H1 (cell line): Measurements from ENCODE around the gene RCAN3. TPM values are rescaled to one million over a fixed set of nuclear protein-coding genes. Genes with fewer than 3 reads are reported as not detected.

Experiments
- CTCF ChIA-PET: fragments of 300-600 bp; sonication (Branson Sonifier 250); formaldehyde crosslinking; loops from one replicate; lab custom pipeline; 2021; ENCODE audit not compliant: partially characterized antibody; lab: Charles Lee
- POLR2A ChIA-PET: fragments of 300-600 bp; sonication (Branson Sonifier 250); formaldehyde crosslinking; loops from one replicate; lab custom pipeline; 2021; ENCODE audit warnings: inconsistent platforms; ENCODE audit not compliant: partially characterized antibody; lab: Charles Lee
- DNase-seq, 2 experiments: peaks; one replicate each; pipeline versions ENCODE4 v3.0.0 to v3.0.0-alpha.2; 2010 to 2022; ENCODE audit warnings: low spot score in 2 of 2, low read depth in 1 of 2, mixed read lengths in 1 of 2
- FAIRE-seq: peaks from 2 replicates; lab custom pipeline; 2011; peaks lifted over from hg19 to GRCh38; lab: Jason Lieb, UNC
- H2AFZ ChIP-seq: 2 replicates; pipeline ENCODE4 v1.8.1; 2012; ENCODE audit warnings: low read length, inconsistent platforms
- H2AK5ac ChIP-seq: 2 replicates; pipeline ENCODE4 v1.6.1; 2013; ENCODE audit warnings: low read depth, low read length
- H2BK120ac ChIP-seq: replicated peaks from 2 replicates; pipeline ENCODE3; 2013; ENCODE audit warnings: low read depth, low read length, inconsistent platforms
- H2BK12ac ChIP-seq: 2 replicates; pipeline ENCODE4 v1.6.1; 2013; ENCODE audit warnings: low read depth, low read length
- H2BK15ac ChIP-seq: 2 replicates; pipeline ENCODE4 v1.6.1; 2013; ENCODE audit warnings: low read length
- H2BK20ac ChIP-seq: 2 replicates; pipeline ENCODE4 v1.6.1; 2013; ENCODE audit warnings: low read length
- H2BK5ac ChIP-seq: 2 replicates; pipeline ENCODE4 v1.6.1; 2013; ENCODE audit warnings: low read depth, low read length
- H3K14ac ChIP-seq: 2 replicates; pipeline ENCODE4 v1.6.1; 2013; ENCODE audit warnings: inconsistent platforms; ENCODE audit not compliant: insufficient read length
- H3K18ac ChIP-seq: 2 replicates; pipeline ENCODE4 v1.6.1; 2013; ENCODE audit warnings: low read length; ENCODE audit errors: extremely low read depth
- H3K23ac ChIP-seq: 2 replicates; pipeline ENCODE4 v1.6.1; 2013; ENCODE audit warnings: inconsistent platforms; ENCODE audit not compliant: insufficient read length
- H3K23me2 ChIP-seq: 2 replicates; pipeline ENCODE4 v1.6.1; 2013; ENCODE audit warnings: low read depth, low read length
- H3K27ac ChIP-seq: 2 replicates; pipeline ENCODE4 v1.6.1; 2011; ENCODE audit warnings: low read depth, low read length, inconsistent platforms
- H3K27me3 ChIP-seq, 4 experiments: replicated peaks in 1 of 4; 1 replicate in 1 of 4; 2 replicates in 3 of 4; pipeline versions ENCODE4 v1.6.1 to v1.8.1; 2011 to 2013; ENCODE audit warnings: low read length in 3 of 4, mild to moderate bottlenecking in 3 of 4, inconsistent platforms in 2 of 4, mixed read lengths in 2 of 4, moderate library complexity in 1 of 4; ENCODE audit not compliant: control insufficient read depth in 3 of 4, insufficient read depth in 3 of 4; ENCODE audit errors: extremely low read depth in 1 of 4
- H3K36me3 ChIP-seq, 4 experiments: 2 replicates each; pipeline versions ENCODE4 v1.6.1 to v1.8.1; 2011 to 2013; ENCODE audit warnings: mild to moderate bottlenecking in 4 of 4, low read length in 3 of 4, moderate library complexity in 2 of 4, control low read depth in 1 of 4, inconsistent platforms in 1 of 4; ENCODE audit not compliant: insufficient read depth in 4 of 4, control insufficient read depth in 2 of 4
- H3K4ac ChIP-seq: replicated peaks from 2 replicates; pipeline ENCODE3; 2013; ENCODE audit warnings: low read length, low read depth, mixed read lengths, inconsistent platforms; ENCODE audit not compliant: insufficient read length
- H3K4me1 ChIP-seq, 4 experiments: replicated peaks in 1 of 4; 1 replicate in 1 of 4; 2 replicates in 3 of 4; pipeline versions ENCODE4 v1.6.1 to v1.8.1; 2011 to 2013; ENCODE audit warnings: low read length in 3 of 4, inconsistent platforms in 2 of 4, mixed read lengths in 1 of 4; ENCODE audit not compliant: insufficient read depth in 4 of 4, control insufficient read depth in 3 of 4
- H3K4me2 ChIP-seq, 2 experiments: 2 replicates each; pipeline versions ENCODE4 v1.6.1 to v1.8.1; 2011 to 2013; ENCODE audit warnings: low read depth in 2 of 2, low read length in 2 of 2, control low read depth in 1 of 2, inconsistent platforms in 1 of 2, mild to moderate bottlenecking in 1 of 2; ENCODE audit not compliant: insufficient read depth in 1 of 2
- H3K4me3 ChIP-seq, 4 experiments: fragments of 200-600, 300-600 bp in 1 of 4; sonication (generic), shearing (Covaris generic), sonication (Bioruptor Twin) in 1 of 4; 2 replicates each; pipeline versions ENCODE4 v1.5.1 to v1.8.1; 2011 to 2016; ENCODE audit warnings: low read length in 4 of 4, low read depth in 3 of 4, control low read depth in 2 of 4, inconsistent platforms in 2 of 4, mild to moderate bottlenecking in 2 of 4, mixed read lengths in 1 of 4, moderate library complexity in 1 of 4; ENCODE audit not compliant: insufficient read depth in 2 of 4; ENCODE audit errors: extremely low read depth in 1 of 4
- H3K56ac ChIP-seq: replicated peaks from 2 replicates; pipeline ENCODE3; 2013; ENCODE audit warnings: low read depth, mild to moderate bottlenecking, mixed read lengths, low read length, inconsistent platforms; ENCODE audit not compliant: insufficient read length
- H3K79me1 ChIP-seq: 2 replicates; pipeline ENCODE4 v1.6.1; 2013; ENCODE audit warnings: low read depth, low read length, control low read depth
- H3K79me2 ChIP-seq, 2 experiments: 2 replicates each; pipeline versions ENCODE4 v1.6.1 to v1.8.1; 2012 to 2013; ENCODE audit warnings: low read length in 2 of 2, mild to moderate bottlenecking in 2 of 2, inconsistent platforms in 1 of 2; ENCODE audit not compliant: insufficient read depth in 2 of 2, control insufficient read depth in 1 of 2
- H3K9ac ChIP-seq, 4 experiments: replicated peaks in 1 of 4; 1 replicate in 1 of 4; 2 replicates in 3 of 4; pipeline versions ENCODE4 v1.6.1 to v1.8.1; 2011 to 2013; ENCODE audit warnings: low read depth in 3 of 4, low read length in 3 of 4, control low read depth in 2 of 4, mild to moderate bottlenecking in 2 of 4, moderate library complexity in 2 of 4, inconsistent platforms in 1 of 4; ENCODE audit errors: extremely low read depth in 1 of 4
- H3K9me3 ChIP-seq, 2 experiments: 2 replicates each; pipeline versions ENCODE4 v1.6.1 to v1.8.1; 2012 to 2013; ENCODE audit warnings: mild to moderate bottlenecking in 2 of 2, moderate library complexity in 2 of 2, control low read depth in 1 of 2, inconsistent platforms in 1 of 2, low read depth in 1 of 2, low read length in 1 of 2, mixed read lengths in 1 of 2; ENCODE audit not compliant: insufficient read depth in 2 of 2
- H4K20me1 ChIP-seq, 2 experiments: replicated peaks in 1 of 2; 2 replicates each; pipeline versions ENCODE3 to v1.8.1; 2011 to 2013; ENCODE audit warnings: inconsistent platforms in 2 of 2, low read length in 2 of 2, mild to moderate bottlenecking in 1 of 2; ENCODE audit not compliant: insufficient read depth in 2 of 2, control insufficient read depth in 1 of 2
- H4K5ac ChIP-seq: 2 replicates; pipeline ENCODE4 v1.6.1; 2013; ENCODE audit warnings: low read length, low read depth, mixed read lengths, inconsistent platforms; ENCODE audit not compliant: insufficient read length
- H4K8ac ChIP-seq: 2 replicates; pipeline ENCODE4 v1.8.0; 2013; ENCODE audit warnings: mild to moderate bottlenecking, moderate library complexity, low read length, inconsistent platforms; ENCODE audit not compliant: insufficient read depth; ENCODE audit errors: extremely low read depth
- H4K91ac ChIP-seq: replicated peaks from 2 replicates; pipeline ENCODE3; 2013; ENCODE audit warnings: low read length, mixed read lengths, inconsistent platforms; ENCODE audit not compliant: insufficient read length
- ATF2 ChIP-seq: IDR thresholded peaks from 2 replicates; pipeline ENCODE4 v1.6.1; 2012; ENCODE audit warnings: low read length, inconsistent platforms
- CHD2 ChIP-seq: IDR thresholded peaks from 2 replicates; pipeline ENCODE4 v1.6.1; 2012; ENCODE audit warnings: low read length, improper control_type of control experiment
- KDM5A ChIP-seq: fragments of 200-600 bp; IDR thresholded peaks from 2 replicates; pipeline ENCODE4 v1.7.1; 2012; ENCODE audit warnings: mild to moderate bottlenecking, low read length, inconsistent platforms, mixed read lengths
- RBBP5 ChIP-seq: IDR thresholded peaks from 2 replicates; pipeline ENCODE4 v1.7.1; 2012; ENCODE audit warnings: low read depth, mild to moderate bottlenecking, inconsistent platforms, low read length, moderate library complexity, borderline replicate concordance
- SP1 ChIP-seq: IDR thresholded peaks from 2 replicates; pipeline ENCODE4 v1.6.1; 2011; ENCODE audit warnings: low read depth, low read length
- TCF12 ChIP-seq: IDR thresholded peaks from 2 replicates; pipeline ENCODE4 v1.6.1; 2011; ENCODE audit warnings: low read depth, mild to moderate bottlenecking, low read length
- ZNF274 ChIP-seq: IDR thresholded peaks from 2 replicates; pipeline ENCODE4 v1.7.0; 2012; ENCODE audit warnings: low read length, borderline replicate concordance; ENCODE audit errors: extremely low read depth
- WGBS, 2 experiments: shearing (Covaris generic) in 1 of 2; methylation state at CpG; one replicate each; pipeline versions ENCODE4 v1.1.6 to v1.1.7; 2013 to 2015; ENCODE audit warnings: low lambda C conversion rate in 2 of 2, mixed read lengths in 2 of 2, inconsistent platforms in 1 of 2, low coverage in 1 of 2, missing lambda C conversion rate in 1 of 2; ENCODE audit not compliant: insufficient replicate concordance in 2 of 2, insufficient coverage in 1 of 2, insufficient read length in 1 of 2; ENCODE audit errors: extremely low coverage in 1 of 2, missing lambda C conversion rate in 1 of 2; 5-methylcytosine and 5-hydroxymethylcytosine counted together
- polyA plus RNA-seq, 7 experiments: library from polyadenylated mRNA; depleted of rRNA in 3 of 7; stranded (reverse) in 5 of 7; unstranded in 2 of 7; fragments of >200 nt in 5 of 7; fragments of 200-250 nt in 2 of 7; gene quantifications; 1 replicate in 5 of 7; 2 replicates in 1 of 7; 4 replicates in 1 of 7; pipeline versions ENCODE4 v1.2.1 to v1.2.3, GENCODE V29; 2011 to 2013; ENCODE audit warnings: missing spikeins in 2 of 7, mixed read lengths in 2 of 7
- total RNA-seq: library from RNA; stranded (reverse); fragmentation: NEBNext Ultra II Directional; extraction: Animal tissue kit (Norgen Biotek cat#: 25700); gene quantifications from 2 replicates; pipeline ENCODE4 v1.2.1, GENCODE V29; 2021

The RCAN3 gene
- total and polyA plus RNA-seq, 2 of the 8 experiments (the other 6 are each of a cell fraction or from before 2014, with no cell fraction given): 5.6 to 16.6 TPM

- CTCF ChIA-PET: interaction anchor here (1.1 to 2.5 kb wide), 2 partner anchors 43 to 50 kb away, joined by 3 to 15 read pairs; partner anchors contain the start of gene NIPAL3
- FAIRE-seq: no peak
Measured at GRCh38 chr1:24465638-24466037, 37.0 kb upstream of the RCAN3 start.

More at GRCh38 chr1:24465638-24466037, 37.0 kb upstream of the RCAN3 start:
- H3K18ac ChIP-seq: no peak overlapping the region; the same call in 1 of the 2 replicates
- H2BK5ac ChIP-seq: peak overlapping the region; percentile 54; the same call in 1 of the 2 replicates
- H4K8ac ChIP-seq: no peak overlapping the region
- H3K4me1 ChIP-seq: peaks cover 11 to 22% (median 17%) of the 10 kb centered on the region in 4 experiments; a peak in 6 of 7 replicates
- H4K91ac ChIP-seq: no peak overlapping the region
- H2AK5ac ChIP-seq: no peak overlapping the region; the same call in 1 of the 2 replicates
- H3K36me3 ChIP-seq: no peaks in the 10 kb centered on the region
- H3K27me3 ChIP-seq: no peaks in the 10 kb centered on the region
- H4K20me1 ChIP-seq: no peaks in the 10 kb centered on the region
- no peak overlapping the region for H4K5ac ChIP-seq
- POLR2A ChIA-PET: interaction anchor here (1.5 kb wide), 1 partner anchor 37 kb away, joined by 4 read pairs; the partner anchor contains the start of gene RCAN3
- no peak overlapping the region for H3K4ac ChIP-seq
- H3K23ac ChIP-seq: no peak overlapping the region
- no peak for DNase-seq
- H3K4me2 ChIP-seq: peak overlapping the region in 1 of 2 experiments; percentile 67; a peak in 2 of 4 replicates
- peak overlapping the region; percentile 17; the same call in 1 of the 2 replicates for H2BK20ac ChIP-seq
- 0 out of 2 replicates have a peak, but pooled peaks cover 4% of the 10 kb centered on the region for H3K23me2 ChIP-seq
- H3K56ac ChIP-seq: no peak overlapping the region
- H2AFZ ChIP-seq: no peak overlapping the region
- H3K14ac ChIP-seq: no peak overlapping the region
- H2BK12ac ChIP-seq: peak overlapping the region; percentile 52; the same call in 1 of the 2 replicates
- peaks cover 0 to 2% of the 10 kb centered on the region in 2 experiments; a peak in 1 of 4 replicates for H3K9me3 ChIP-seq
- H3K4me3 ChIP-seq: no peak overlapping the region
- 87% methylated on average over 2 of the region's 2 CpGs; no CpG with 5 or more reads in 1 of the 2 experiments for WGBS, 2 experiments
- no peak overlapping the region for H3K9ac ChIP-seq
- no peaks in the 10 kb centered on the region for H3K79me2 ChIP-seq
- H2BK120ac ChIP-seq: no peak overlapping the region
- peak overlapping the region; percentile 75; the same call in 1 of the 2 replicates for H2BK15ac ChIP-seq
- no peak overlapping the region for H3K27ac ChIP-seq
- TF ChIP-seq SP1: no peak
- TF ChIP-seq CHD2: no peak
- TF ChIP-seq ZNF274: no peak
- TF ChIP-seq TCF12: no peak
- no peak for TF ChIP-seq KDM5A
- no peak for TF ChIP-seq RBBP5
- no peak for TF ChIP-seq ATF2
- no peaks in the 10 kb centered on the region for H3K79me1 ChIP-seq
